HCEC 1CT (cell line): ENCODE data around the gene RTN1.

Experiments used
- DNase-seq: peaks from one replicate; pipeline ENCODE4 v3.0.0-alpha.2; 2017

RTN1 gene

GRCh38 chr14:59601056-59601455 is 269.5 kb downstream of the RTN1 start:
- no peak for DNase-seq

DNA sequence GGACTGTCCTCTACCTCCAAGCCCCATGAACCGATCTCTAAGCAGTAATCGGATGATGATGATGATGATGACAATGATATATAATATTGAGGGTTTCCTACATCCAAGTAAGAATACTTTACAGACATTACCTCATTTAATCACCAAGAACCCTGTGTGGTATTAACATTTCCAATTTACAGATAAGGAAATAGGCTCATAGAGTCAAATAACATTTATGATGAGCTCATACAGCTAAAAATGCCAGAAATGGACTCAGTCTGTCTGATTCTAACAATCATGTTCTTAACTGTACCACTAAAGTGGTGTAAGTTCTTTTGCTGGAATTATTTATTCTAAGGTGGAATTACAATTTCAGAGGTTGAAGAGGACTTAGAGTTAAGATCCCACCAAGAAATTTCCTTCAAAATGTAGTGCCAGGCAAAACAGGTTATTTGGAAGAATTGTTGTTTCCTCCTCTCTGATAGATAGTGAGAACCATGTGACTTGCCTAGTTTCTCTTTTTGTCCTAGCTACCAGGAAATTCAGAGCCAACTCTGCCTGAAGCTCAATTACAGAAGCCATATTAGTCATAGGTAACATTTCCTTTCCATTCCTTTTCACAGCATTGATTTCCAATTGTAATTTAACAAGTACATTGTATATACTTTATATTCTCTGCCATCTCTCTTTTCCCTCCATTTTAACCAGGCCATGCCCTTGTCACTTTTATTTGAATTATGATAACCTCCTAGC is 270.2 kb downstream of the RTN1 start:
- DNase-seq: no peak

- DNase-seq: no peak
These were observed 275.5 kb downstream of the RTN1 start for GRCh38 chr14:59595071-59595470.

DNA sequence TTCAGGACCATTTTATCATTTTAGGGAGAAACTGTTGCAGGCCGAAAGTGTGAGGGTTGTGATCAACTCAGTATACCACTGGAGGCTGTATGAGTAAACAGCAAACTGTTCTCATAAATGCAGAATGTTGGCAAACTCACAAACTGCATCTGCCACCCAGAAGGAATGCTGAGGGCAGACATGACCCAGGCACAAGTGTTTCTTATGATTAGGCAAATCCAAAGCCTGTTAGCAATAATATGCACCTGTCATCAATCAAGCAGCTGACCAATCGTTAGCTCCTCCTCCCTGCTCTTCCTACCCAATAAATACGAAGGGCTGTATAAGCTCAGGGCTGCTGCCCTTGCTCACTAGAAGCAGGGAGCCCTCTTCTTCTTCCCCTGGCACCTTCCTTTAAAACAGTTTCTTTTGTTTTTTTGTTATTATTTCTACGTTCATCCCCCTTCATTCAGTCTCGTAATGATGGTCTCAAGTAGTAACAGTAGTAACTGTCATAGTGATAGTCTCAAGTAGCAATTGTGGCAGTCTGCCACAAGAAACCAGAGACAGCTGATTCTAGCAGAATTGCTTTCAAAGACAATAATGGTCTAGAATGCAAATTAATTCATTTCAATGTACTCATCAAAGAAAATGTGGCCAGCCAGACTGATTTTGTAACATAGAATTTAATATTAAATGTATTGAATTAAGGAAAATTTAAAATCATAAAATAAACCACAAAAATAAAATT is 278.8 kb downstream of the RTN1 start:
- no peak for DNase-seq

DNA sequence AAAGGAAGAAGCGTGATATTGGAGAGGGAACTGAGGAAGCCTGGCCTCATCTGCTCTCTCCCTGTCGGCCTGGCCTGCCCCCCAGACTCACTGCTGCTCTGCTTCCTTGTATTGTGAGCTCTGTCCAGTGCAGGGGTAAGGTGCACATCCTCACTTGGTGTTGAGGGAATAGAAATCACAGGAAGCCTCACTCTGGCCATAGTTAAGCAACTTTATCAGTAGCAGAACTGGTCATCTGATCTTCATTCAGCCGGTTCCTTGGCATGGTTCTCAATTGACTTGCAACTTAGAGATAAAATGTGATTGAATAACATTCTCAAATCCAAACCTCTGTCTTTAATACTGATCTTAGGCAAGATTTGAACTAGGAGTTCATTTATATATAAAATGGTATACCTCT is 282.5 kb downstream of the RTN1 start:
- DNase-seq: no peak

- DNase-seq: peak; percentile 63
These were observed 284.6 kb downstream of the RTN1 start for GRCh38 chr14:59585891-59586554.

DNA sequence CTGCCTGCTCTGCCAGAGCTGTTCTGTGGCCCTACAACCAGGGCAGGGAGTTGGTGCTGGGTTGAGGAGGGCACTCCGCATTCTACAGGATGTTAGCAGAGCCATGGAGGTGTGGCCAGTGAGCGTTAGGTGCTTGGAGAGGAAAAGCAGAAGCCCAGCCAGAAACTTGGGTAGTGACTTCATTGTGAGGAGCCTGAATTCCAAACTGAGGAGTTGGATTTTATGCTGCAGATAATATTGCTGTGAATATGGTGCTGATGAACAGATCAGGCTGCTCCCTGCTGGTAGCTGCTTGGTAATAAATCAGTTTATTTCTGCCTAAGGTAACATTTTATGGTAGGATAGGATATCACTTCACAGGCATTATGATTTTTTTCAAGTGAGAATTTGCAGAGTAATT is 286.8 kb downstream of the RTN1 start:
- peak; percentile 24 for DNase-seq

GRCh38 chr14:59582845-59583509 is 287.6 kb downstream of the RTN1 start:
- DNase-seq: no peak

- no peak for DNase-seq
These were observed 288.4 kb downstream of the RTN1 start for GRCh38 chr14:59582161-59582560.

GRCh38 chr14:59580911-59581310 is 289.7 kb downstream of the RTN1 start:
- DNase-seq: no peak

GRCh38 chr14:59576332-59577294 is 294.0 kb downstream of the RTN1 start, which contains the start of gene CCDC175:
CCDC175 (minus strand) TSS chr14:59576812; CDS start chr14:59576775, 37 bp downstream.
- DNase-seq: peak; percentile 52

- DNase-seq: no peak
These were observed 300.5 kb downstream of the RTN1 start for GRCh38 chr14:59570122-59570521.

DNA sequence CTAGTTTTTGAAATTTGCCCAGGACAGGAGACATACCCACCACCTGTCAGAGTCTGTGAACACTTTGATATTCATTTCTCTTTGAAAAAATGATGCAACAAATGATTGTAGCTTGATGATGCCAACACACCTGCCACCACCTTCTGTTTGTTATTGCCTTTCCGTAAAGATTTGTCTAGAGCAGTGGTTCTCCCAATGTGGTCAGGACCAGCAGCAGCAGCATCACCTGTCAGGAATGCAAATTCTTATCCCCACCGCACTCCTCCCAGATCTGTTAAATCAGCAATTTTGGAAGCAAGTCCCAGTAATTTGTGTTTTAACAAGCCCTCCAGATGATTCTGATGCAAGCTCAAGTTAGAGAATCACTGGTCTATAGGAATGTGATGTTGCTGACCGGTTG is 303.9 kb downstream of the RTN1 start:
- no peak for DNase-seq

- no peak for DNase-seq
These were observed 304.3 kb downstream of the RTN1 start for GRCh38 chr14:59566296-59566695.

- no peak for DNase-seq
These were observed 305.5 kb downstream of the RTN1 start for GRCh38 chr14:59565087-59565486.

DNA sequence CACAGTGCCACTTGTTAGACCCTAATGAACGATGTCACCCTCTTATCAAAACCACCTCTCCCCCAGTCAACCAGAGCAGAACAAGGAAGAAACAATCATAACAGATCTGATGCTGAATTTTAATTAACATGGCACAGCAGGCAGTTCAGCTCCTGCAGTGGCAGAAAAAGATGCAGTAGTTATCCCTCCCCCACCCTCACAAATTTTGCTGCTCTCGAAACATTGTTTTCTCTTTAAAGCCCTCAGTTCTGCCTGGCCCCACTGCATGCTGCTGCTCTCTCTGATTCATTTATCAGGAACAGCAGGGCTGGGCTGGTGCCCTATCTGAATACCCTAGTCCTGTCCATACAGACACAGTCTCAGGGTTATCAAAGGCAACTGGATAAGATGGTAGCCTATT is 306.2 kb downstream of the RTN1 start:
- DNase-seq: no peak

DNA sequence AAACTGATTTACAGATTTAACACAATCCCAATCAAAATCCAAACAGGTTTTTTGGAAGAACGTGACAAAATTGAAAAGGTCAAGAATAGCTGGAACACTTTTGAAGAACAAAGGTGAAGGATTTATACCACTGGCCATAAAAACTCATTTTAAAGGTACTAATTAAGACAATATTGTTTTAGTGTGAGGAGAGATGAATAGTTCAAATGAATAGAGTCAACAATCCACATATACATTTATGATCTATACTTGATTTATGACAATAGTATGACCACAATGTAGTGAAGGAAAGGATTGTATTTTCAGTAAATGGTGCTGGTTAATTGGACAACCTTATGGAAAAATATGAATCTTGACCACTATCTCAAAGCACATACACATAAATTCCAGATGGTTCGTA is 323.3 kb downstream of the RTN1 start:
- DNase-seq: no peak
